ENCODE data around the gene RPL22.

RPL22 gene

DNA sequence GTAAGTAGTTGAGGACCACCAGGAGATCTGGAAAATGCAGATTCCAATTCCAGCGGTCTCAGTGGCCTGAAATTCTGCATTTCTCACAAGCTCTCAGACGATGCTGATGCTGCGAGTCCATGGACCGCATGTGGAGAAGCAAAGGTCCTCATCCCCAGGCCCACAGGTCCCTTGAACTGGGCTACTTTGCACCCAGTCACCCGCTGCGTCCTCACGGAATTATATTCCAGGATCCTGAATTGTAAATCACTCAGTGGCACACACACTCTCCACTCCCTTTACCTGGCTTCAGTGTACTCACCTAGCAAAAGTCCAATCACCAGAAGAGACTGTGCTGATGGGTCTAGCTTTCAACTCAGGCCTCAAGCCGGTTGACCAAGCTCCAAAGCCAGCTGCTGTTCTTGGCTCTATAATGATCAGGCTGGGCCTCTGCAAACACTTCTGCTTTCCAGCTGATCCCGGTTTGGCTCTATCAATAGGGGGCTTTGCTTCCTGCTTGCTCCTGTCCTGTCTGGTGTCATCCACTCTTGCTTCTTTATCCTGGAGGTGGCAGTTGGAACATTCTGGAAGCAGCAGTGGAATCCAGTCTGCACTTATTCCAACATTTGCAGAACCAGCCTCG lies 904 bp upstream of the RPL22 start:
- DNase-seq = no peak

DNA sequence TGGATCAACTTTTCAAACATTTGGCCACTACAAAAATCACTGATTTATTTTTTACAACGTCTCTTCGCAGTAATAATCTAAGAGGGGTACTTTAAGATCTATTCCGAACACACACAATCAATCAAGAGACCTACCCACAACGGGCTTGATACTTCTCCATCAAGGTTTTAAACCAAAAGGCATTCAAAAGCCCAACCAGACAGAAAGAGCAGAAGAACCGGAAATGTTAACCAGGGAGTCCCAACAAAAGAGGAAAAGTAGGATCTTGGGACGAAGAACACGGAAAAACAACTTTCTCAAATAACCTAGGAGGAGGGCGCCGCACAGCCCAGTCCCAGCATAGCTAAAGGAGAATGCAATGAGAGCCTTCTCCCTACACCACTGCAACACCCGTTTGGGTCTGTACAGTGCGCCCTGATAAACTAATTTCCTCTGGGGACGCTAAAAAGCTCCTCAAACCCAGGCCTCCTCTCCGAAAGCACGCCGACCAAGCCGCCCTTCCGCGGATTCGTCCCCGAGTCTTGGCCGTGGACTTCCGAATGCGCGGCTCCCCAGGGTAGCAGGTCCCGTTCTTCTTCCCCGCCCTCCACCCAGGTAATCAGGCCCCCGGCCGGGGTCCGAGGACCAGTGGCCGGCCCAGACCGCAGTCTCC lies 623 bp downstream of the RPL22 start:
- no peak for DNase-seq

DNA sequence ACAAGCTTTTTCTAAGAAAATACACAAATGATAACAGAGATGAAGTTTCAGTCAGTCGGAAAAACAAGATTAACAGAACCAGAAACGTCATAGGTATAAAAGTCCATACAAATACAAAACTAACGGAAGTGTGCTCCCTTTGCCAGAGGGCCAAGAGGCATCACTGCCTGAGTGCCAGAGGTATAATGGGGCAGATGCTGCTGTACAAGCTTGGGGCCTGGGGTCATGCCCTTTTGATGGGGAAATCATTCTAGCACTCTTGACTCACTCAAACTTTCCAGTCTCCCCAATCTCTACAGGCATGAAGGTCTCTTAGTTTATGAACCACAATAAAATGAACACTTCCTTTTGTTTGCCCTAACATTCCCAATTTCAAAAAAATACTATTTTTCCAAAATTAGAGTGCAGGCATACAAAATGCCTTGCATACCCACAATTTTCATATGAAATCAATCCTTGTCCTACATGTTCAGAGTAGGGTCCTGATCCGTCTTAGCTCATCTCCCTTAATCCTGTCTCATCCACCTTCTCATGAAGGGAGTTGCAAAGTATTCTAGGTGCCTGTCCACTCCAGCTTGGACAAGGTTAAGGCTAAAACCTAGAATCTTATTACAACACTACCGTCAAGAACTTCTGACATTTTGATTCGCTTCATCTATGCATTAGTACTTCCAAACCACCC lies 1.5 kb downstream of the RPL22 start:
- no peak for DNase-seq

DNA sequence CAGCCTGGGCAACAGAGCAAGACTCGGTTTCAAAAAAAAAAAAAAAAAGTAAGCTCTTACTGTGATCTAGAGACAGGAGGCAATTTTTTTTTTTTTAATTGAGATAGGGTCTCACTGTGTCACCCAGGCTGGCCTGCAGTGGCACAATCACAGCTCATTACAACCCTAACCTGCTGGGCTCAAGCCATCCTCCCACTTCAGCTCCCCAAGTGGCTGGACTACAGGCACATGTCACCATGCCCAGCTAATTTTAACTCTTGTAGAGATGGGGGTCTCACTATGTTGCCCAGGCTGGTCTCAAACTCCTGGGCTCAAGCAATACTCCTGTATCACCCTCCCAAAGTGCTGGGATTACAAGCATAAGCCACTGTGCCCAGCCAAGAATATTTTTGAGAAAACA lies 7.4 kb downstream of the RPL22 start:
- DNase-seq = no peak

DNA sequence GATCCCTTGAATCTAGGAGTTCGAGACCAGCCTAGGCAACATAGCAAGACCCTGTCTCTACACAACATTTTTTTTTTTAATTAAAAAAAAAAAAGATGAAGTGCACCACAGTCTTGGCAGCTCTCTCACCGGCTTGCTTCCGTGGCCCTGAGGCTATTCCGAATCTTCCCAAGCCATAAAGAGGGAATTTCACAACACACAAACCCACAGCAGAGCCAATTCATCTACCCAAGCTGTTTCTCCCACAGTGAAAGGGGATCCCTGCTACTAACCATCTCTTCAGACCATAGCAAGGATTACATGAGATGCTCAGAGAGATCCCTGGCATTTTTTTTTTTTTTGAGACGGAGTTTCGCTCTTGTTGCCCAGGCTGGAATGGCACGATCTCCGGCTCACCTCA lies 10.9 kb downstream of the RPL22 start:
- DNase-seq = no peak

DNA sequence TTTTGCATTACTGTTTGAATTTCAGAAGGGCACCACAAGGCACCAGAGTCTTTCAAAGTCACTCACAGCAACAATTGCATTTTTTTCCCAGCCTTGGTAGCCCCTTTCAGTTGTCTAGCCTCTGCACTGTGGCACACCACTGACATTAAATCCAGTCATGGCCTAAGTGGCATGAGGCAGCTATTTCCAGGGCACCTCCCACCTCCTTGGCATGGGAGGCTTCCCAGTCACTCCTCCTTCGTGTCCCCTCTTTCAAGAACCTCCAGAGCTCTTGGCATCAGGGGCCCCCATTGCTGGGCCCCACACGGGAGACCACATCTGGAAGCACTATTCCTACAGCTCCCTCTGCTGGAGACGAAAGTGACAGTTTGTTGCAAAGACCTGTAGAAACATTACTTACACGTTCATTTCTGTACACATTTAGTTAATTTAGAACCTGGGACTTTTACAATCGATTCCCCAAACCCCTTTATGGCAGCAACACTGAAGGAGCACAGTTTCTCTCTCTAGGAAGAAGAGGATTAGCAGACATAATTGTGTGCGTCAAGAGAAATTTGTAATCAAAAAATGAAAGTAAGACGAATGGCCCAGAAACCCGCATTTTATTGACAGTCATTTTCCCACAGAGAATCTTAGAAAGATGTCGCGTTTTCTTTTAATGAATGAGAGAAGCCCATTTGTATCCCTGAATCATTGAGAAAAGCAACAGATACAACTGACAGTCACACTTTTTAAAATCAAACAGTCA lies 13.6 kb downstream of the RPL22 start:
- DNase-seq = no peak

DNA sequence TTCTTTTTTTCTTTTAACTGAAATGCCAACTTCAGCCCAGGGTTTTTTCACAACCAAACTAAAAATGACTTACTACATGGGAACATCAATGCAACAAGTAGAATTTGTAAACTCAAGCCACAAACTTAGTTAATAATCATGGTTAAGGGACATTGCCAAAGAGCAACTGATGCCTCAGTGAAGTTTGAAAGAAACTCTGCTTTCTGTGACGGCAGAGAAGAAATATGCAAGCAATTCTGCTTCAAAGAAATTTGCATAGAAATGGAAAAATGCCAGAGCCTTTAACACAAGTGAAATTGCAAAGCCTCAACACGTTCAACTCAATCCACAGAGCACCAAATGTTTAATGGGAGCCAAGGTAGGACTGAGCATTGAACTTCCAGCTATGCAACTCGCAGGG lies 14.2 kb downstream of the RPL22 start:
- DNase-seq = no peak

DNA sequence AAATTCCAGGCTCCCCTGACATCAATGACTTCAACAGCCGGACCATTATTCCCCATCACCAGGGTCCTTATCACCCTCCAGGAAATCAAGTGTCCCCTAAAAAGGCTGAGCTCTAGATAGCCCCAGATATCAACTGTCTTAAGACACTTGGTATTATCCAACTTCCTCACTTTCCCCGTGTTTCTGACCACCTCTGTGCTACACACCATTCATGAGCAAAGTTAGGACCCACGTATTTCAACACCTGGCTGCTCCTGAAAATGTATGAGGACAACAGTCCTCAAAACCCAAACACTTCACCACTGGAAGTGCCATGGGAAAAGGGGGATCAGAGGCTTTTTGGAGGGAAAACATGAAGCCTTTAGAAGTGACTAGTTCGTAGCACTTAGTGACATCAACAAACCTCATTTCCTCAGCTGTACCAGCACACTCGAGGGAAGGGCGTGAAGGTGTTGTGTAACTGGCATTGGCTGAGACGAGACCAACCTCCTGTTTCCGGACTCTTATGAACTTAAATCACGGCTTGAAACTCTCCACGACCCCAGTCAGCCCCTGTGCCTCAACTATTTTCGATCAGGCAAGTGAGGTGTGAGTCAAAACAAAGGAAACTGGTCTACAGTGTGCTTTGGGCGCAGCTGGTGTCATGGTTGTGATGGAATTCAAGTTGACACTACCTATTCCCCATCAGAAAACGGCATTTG lies 15.2 kb downstream of the RPL22 start:
- no peak for DNase-seq

DNA sequence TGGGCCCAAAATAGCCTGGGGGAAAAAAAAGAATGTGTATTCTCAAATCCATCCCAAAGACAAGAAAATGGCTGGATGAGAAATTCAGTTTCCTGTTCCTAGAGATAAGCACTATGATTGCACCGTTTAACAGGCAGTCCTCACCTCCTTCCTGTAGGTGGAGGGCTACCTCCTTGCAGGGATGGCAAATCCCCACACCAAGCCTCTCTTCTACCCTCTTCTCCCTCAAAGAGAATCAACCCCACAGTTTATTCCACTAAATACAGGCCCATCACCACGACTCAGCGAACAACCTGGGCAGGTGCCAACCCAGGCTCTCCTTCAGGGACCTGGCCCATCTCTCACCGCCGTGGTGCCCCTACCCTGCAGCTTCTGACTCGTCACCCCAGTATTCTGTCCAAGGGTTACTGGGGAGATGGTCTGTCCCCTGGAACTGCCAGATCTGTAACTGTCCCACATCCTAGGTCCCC lies 15.8 kb downstream of the RPL22 start:
- no peak for DNase-seq

DNA sequence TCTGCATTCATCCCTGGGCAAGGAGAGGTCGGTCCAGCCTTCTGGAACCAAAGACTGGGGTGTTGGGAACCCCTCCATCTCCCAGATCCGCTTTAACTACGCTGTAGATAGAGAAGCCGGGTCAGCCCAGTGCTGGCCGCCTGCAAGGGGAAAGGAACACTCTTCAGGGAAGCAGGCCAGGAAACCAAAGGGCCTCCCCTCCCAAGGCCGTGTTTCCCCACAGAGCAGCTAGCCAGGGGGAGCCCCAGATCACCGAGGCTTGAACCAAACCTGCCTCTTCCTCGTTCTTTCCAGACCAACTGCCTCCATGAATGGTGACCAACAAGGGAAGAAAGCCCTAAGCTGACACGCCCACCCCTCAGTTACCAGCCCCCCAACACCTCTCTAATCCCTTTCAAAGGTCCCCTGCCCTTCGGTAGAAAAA lies 18.0 kb downstream of the RPL22 start:
- DNase-seq = no peak

DNA sequence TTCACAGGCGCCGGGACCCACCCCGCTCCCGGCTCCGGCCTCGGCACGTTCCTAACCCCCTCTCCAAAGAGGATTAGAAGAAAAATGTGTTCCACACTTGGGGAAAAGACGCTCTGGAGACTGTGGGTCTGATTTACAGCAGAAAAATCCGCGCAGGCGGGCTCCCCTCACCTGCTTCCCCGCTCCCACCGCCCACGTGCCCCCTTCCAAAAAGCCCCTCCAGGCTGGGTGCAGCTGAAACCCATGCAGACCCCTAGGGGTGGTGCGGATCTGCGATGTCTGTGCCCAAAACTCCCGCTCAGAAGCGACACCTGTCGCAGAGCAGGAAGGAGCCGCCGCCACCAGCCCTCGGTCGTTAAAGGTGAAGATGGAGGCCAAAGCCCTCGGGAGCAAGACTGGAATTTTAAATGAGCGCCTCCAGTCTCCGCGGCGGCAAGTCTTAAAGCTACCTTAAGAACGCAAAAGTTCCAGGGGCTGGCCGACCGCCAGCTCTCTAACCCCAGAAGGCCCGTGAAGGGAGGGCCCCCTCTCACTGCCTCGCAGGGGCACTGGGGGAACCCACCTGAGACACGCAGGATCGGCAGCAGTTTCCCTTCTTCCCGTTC lies 18.6 kb downstream of the RPL22 start:
- no peak for DNase-seq

DNA sequence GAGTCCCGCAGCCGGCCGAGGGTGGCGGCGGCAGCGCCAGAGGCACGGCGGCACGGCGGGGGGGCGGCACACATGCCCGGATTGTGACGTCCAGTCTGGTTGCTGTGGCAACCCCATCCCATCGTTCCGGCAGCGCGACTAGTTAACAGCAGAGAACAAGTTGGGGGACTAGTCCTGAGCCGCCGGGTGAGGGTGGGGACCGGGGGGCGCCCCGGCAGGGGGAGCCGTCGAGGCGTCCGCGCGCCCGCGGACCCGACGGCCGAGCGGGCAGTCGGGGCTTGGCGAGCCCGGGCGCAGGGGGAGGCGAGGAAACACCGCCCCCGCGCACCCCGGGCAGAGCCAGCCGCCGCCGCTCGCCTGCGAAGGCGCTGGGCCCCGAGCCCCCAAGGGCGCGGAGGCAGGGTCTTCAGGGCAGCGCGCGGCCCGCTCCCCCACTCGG lies 19.1 kb downstream of the RPL22 start, which contains the start of gene CHD5:
Gene CHD5 (minus strand): TSS at position 54 of the 439 bp plus-strand sequence. CDS start 298 bp downstream, outside the sequence.
- no peak for DNase-seq

DNA sequence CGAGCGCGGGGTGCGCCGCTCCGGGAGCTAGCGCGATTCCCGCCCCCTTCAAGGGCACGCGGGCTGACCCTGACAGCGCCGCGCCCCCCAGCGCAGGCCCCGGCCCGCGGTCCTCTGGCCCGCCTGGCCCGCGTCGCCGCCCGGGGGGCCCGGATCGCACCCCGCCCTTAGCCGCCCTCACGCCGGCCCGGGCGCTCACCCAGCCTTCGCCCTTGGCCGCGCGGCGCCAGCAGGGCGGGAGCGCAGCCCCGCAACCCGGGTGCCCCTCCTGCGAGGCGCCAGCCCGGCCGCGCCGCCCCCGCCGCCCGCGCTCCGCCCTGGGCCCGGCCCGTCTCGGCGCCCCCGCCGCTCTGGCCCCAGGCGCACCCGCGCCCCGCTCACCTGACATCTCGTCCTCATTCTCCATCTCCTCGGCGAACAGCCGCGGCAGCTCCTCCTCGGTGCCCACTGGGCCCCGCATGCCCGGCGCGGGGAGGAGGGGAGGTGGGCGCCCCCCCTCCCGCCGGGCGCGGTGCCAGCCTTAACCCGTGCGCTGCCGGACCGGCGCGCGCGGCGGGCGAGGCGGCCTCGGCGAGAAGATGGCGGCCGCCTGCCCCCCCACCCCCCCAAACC lies 19.7 kb downstream of the RPL22 start:
- no peak for DNase-seq

DNA sequence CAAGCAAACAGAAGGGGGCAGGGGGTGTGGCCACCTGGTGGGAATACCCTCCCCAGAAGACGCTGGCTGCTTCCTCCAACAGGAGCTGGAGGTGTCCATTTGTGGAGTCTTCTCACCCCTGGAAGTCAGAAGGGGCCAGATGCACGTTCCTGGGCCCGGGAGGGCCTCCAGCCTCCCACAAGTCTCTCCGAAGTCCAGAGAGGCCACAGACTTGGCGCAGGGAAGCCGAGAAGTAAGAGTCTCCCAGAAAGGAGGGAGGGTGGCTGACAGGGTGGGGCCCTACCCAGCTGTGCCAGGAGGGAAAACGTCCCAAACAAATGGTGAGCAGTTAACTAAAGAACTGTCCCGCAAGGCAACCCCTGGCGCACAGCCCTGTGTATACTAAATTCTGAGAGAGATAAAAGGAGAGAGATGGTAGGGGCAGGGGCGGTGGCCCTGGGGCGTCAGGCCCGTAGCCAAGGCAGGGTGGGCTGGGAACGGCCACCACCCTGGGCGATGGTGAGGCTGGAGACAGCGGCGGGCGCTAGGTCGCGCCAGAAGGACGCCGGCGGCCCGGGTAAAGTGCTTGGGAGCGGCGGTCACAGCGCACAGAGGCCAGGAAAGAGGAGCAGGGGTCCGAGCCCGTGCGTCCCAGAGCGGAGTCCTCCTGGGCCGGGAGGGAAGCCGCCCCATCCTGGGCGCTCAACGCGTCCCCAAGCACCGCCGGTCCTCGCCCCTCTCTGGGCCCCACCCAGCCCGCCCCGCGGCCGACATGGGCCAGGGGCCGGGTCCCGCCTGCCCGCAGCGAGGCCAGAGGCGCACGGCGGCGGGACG lies 20.4 kb downstream of the RPL22 start:
- DNase-seq = no peak

DNA sequence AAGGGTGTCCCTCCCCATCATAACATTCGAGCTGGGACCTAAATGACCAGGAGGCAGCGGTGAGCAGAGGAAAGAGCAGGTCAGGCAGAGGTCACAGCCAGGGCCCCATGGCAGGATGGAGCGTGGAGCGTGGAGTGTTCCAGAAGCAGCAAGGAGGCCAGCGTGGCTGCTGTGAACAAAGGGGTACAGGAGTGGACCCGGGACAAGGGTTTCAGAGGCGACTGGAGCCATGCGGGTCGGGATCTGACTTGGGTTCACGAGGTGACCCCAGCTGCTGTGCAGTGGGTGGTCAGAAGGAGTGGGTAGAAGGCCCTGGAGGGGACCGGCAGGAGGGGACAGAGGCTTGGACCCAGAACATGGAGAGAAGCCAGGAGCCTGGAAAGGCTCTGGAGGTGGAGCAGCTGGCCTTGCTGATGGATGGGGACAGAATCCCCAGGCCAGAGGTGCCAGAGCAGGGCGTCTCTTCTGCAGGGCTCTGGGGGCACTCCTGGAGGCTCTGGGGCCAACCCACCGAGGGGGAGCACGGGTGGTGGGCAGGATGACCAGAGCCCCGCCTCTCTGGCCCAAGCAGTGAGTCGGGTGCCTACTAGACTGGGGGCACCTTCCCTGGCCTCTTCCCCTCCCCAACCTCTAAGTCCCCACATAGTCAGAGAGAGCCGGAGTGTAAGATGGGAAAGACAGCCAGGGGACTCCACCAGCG lies 21.6 kb downstream of the RPL22 start:
- DNase-seq = no peak

DNA sequence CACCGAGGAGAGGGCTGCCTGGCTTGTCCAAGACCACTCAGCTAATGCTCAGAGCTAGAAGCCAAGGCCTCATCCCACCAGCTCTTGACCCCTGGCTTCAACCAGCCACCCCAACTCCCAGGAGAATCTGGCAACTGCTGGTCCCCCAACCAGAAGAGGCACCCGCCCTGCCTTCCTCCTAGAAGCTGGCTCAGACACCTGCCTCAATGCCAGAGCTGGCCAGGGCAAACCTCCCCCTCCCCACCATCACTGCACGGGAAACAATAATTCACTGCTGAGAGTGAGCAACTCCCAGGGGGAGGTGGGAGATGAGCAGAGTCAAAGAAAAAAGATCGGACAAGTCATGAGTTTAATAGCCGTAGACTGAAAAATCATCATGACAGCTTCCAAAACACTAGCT lies 22.6 kb downstream of the RPL22 start:
- DNase-seq = no peak

DNA sequence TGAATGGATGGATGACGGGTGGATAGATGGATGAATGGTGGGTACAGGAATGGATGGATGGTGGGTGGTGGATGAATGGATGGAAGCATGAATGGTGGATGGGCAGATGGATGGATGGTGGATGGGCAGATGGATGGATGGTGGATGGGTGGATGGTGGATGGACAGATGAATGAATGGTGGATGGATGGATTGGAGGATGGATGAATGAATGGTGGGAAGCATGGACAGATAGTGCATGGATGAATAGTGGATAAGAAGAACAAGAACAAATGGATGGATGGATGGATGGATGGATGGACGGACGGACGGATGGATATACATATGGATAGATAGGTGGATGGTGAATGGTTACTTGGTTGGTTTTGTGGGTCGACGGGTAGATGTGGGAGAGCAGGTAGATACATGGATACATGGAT lies 24.0 kb downstream of the RPL22 start:
- DNase-seq = no peak

DNA sequence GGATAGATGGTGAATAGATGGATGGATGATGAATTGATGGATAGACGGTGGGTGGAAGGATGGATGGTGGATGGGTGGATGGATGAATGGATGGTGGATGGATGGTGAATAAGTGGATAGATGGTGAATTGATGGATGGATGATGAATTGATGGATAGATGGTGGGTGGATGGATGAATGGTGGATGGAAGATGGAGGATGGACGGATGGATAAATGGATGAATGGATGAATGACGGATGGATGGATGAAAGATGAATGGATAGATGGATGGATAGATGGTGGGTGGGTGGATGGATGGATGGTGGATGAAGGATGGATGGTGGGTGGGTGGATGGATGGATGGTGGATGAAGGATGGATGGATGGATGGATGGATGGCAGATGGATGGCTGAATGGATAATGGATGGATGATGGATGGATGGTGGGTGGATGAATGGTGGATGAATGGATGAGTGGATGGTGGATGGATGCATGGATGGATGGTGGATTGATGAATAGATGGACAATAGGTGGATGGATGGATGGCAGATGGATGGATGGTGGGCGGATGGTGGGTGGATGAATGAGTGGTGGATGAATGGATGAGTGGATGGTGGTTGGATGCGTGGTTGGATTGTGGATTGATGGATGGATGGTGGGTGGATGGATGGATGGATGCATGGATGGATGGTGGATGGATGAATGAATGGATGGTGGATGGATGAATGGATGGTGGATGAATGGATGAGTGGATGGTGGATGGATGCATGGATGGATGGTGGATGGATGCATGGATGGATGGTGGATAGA lies 24.6 kb downstream of the RPL22 start:
- no peak for DNase-seq

DNA sequence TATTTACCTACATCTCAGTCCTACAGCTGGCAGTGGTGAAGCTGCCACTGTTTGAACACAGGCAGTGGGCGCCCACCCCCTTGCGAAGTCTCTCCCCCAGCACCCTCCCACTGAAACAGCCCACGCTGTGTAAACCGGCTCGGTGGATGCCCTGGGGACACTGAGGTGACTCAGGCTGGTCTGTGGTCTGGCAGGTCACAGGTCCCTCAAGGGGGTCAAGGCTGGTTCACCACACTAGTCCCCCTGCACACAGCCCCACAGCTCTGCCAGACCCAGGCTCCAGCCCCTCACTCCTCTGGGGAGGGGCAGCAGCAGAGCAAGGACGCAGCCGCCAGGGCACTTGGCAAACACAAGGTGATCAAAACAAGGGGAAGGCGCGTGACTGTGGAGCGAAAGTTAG lies 26.8 kb downstream of the RPL22 start:
- no peak for DNase-seq
